Smooth muscle cell (in vitro differentiated cells): ENCODE measurements around the gene LRRC25. TPM values are rescaled to one million over a fixed set of nuclear protein-coding genes. Genes with fewer than 3 reads are reported as not detected.

Experiments used
- DNase-seq: peaks from one replicate; lab custom pipeline; 2025; ENCODE audit not compliant: unreplicated experiment; lab: John Stamatoyannopoulos, UW
- H2AFZ ChIP-seq: fragments of 200-600 bp; sonication (generic); 2 replicates; pipeline ENCODE4 v1.6.0; 2016; ENCODE audit warnings: antibody characterized with exemption, low read depth, mild to moderate bottlenecking
- H3F3A ChIP-seq: fragments of 200-600 bp; sonication (generic); 2 replicates; pipeline ENCODE4 v1.6.0; 2017; ENCODE audit warnings: antibody characterized with exemption, low read depth
- H3K27ac ChIP-seq: fragments of 200-600 bp; sonication (generic); 2 replicates; pipeline ENCODE4 v1.5.1; 2016; ENCODE audit warnings: low read depth, mild to moderate bottlenecking
- H3K27me3 ChIP-seq: fragments of 200-600 bp; sonication (generic); 2 replicates; pipeline ENCODE4 v1.6.1; 2016; ENCODE audit warnings: low read depth, mild to moderate bottlenecking
- H3K36me3 ChIP-seq: fragments of 200-600 bp; sonication (generic); 2 replicates; pipeline ENCODE4 v1.5.1; 2016; ENCODE audit warnings: low read depth
- H3K4me1 ChIP-seq: fragments of 200-600 bp; sonication (generic); 2 replicates; pipeline ENCODE4 v1.5.1; 2016; ENCODE audit warnings: low read depth
- H3K4me2 ChIP-seq: fragments of 200-600 bp; sonication (generic); 2 replicates; pipeline ENCODE4 v1.6.0; 2016; ENCODE audit warnings: mild to moderate bottlenecking
- H3K4me3 ChIP-seq: fragments of 200-600 bp; sonication (generic); 2 replicates; pipeline ENCODE4 v1.5.1; 2016; ENCODE audit warnings: mild to moderate bottlenecking
- H3K79me2 ChIP-seq: fragments of 200-600 bp; sonication (generic); 2 replicates; pipeline ENCODE4 v1.6.0; 2016; ENCODE audit warnings: low read depth, mild to moderate bottlenecking
- H3K9ac ChIP-seq: fragments of 200-600 bp; sonication (generic); 2 replicates; pipeline ENCODE4 v1.6.0; 2016; ENCODE audit warnings: low read depth
- H3K9me3 ChIP-seq: fragments of 200-600 bp; sonication (generic); replicated peaks from 2 replicates; pipeline ENCODE4 v1.5.1; 2016; ENCODE audit warnings: low read depth
- H4K20me1 ChIP-seq: fragments of 200-600 bp; sonication (generic); 2 replicates; pipeline ENCODE4 v1.6.0; 2016; ENCODE audit warnings: low read depth
- WGBS: methylation state at CpG from one replicate; pipeline ENCODE4 v1.1.7; 2016; ENCODE audit warnings: low lambda C conversion rate; 5-methylcytosine and 5-hydroxymethylcytosine counted together
- polyA plus RNA-seq: library from polyadenylated mRNA; unstranded; fragments of >200 nt; fragmentation: Nextera tagmentation; extraction: Ambion mirVana; gene quantifications from 2 replicates; pipeline ENCODE4 v1.2.1, GENCODE V29; 2016
- total RNA-seq: library from RNA; depleted of rRNA; stranded (reverse); fragments of >200 nt; gene quantifications from 2 replicates; pipeline ENCODE4 v1.2.3, GENCODE V29; 2014
- TF ChIP-seq, protein P1 (sequence below): fragments of 200-600 bp; sonication (generic); IDR thresholded peaks from 2 replicates; pipeline ENCODE4 v1.5.1; 2017; ENCODE audit warnings: borderline replicate concordance, mild to moderate bottlenecking, antibody characterized with exemption; ENCODE audit not compliant: insufficient read depth, poor library complexity, severe bottlenecking

LRRC25 gene
- total and polyA plus RNA-seq, 2 experiments from 2014 or later, result 0.34 TPM; not detected in 1

DNA sequence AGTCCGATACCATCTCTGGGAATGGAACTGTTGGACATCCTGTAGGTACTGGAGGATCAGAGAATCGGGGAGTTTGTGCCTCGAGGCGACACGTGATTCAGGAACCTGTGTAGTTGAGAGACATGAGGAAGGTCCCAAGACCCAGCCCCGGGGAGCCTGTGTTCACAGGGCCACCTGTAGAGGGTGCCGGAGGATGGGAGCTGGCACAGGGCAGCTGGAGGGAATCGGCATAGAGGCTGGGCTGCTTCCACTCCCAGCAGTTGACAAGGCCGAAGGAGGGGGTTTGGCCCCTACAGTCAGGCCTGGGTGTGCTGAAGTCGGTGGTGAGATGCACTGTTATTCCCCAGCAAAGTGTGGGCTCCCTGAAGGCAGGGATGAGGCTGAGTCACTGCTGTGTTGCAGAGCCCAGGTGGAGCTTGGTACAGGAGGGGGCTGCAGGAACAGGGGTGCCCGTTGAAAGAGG lies 43.0 kb upstream of the LRRC25 start:
- H4K20me1 ChIP-seq, result peaks cover 17% of the 10 kb centered on the region
- no peak overlapping the region for H3K9ac ChIP-seq
- WGBS, result 89% methylated on average over 11 of the region's 11 CpGs

DNA sequence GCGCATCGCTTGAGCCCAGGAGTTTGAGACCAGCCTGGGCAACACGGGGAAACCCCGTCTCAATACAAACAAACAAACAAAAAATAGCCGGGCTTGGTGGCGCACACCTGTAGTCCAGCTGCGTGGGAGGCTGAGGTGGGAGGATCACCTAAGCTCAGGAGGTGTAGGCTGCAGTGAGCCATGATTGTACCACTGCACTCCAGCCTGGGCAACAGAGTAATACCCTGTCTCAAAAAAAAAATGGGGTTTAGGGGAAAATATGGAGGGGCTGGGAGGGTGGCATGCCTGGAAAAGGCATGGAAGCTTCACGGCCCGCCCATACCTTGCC lies 42.5 kb upstream of the LRRC25 start:
- Histone ChIP-seq H3K4me3 (no peak overlapping the region), H3K9ac (no peak overlapping the region), H3K79me2 (peaks cover 2% of the 10 kb centered on the region), H3K36me3 (no peaks in the 10 kb centered on the region), H3F3A (peaks cover 17% of the 10 kb centered on the region), H4K20me1 (peaks cover 17% of the 10 kb centered on the region), H2AFZ (no peak overlapping the region), H3K4me2 (no peak overlapping the region), H3K4me1 (peaks cover 25% of the 10 kb centered on the region), H3K27me3 (no peaks in the 10 kb centered on the region), H3K9me3 (no peaks in the 10 kb centered on the region), H3K27ac (no peak overlapping the region)
- WGBS, result 86% methylated on average over 9 of the region's 9 CpGs
- no peak for DNase-seq
- TF ChIP-seq, protein P1, sequence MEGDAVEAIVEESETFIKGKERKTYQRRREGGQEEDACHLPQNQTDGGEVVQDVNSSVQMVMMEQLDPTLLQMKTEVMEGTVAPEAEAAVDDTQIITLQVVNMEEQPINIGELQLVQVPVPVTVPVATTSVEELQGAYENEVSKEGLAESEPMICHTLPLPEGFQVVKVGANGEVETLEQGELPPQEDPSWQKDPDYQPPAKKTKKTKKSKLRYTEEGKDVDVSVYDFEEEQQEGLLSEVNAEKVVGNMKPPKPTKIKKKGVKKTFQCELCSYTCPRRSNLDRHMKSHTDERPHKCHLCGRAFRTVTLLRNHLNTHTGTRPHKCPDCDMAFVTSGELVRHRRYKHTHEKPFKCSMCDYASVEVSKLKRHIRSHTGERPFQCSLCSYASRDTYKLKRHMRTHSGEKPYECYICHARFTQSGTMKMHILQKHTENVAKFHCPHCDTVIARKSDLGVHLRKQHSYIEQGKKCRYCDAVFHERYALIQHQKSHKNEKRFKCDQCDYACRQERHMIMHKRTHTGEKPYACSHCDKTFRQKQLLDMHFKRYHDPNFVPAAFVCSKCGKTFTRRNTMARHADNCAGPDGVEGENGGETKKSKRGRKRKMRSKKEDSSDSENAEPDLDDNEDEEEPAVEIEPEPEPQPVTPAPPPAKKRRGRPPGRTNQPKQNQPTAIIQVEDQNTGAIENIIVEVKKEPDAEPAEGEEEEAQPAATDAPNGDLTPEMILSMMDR, result no peak

More for the DNA sequence above, 43.0 kb upstream of the LRRC25 start:
- no peak overlapping the region for H2AFZ ChIP-seq
- H3K27me3 ChIP-seq, result no peaks in the 10 kb centered on the region
- no peak overlapping the region for H3K27ac ChIP-seq
- DNase-seq, result no peak
- no peak overlapping the region for H3K4me3 ChIP-seq
- H3K79me2 ChIP-seq, result peaks cover 2% of the 10 kb centered on the region
- peaks cover 17% of the 10 kb centered on the region for H3F3A ChIP-seq
- TF ChIP-seq, protein P1, result peak; percentile 10
- H3K9me3 ChIP-seq, result no peaks in the 10 kb centered on the region
- H3K36me3 ChIP-seq, result no peaks in the 10 kb centered on the region
- H3K4me2 ChIP-seq, result no peak overlapping the region
- H3K4me1 ChIP-seq, result peaks cover 25% of the 10 kb centered on the region

DNA sequence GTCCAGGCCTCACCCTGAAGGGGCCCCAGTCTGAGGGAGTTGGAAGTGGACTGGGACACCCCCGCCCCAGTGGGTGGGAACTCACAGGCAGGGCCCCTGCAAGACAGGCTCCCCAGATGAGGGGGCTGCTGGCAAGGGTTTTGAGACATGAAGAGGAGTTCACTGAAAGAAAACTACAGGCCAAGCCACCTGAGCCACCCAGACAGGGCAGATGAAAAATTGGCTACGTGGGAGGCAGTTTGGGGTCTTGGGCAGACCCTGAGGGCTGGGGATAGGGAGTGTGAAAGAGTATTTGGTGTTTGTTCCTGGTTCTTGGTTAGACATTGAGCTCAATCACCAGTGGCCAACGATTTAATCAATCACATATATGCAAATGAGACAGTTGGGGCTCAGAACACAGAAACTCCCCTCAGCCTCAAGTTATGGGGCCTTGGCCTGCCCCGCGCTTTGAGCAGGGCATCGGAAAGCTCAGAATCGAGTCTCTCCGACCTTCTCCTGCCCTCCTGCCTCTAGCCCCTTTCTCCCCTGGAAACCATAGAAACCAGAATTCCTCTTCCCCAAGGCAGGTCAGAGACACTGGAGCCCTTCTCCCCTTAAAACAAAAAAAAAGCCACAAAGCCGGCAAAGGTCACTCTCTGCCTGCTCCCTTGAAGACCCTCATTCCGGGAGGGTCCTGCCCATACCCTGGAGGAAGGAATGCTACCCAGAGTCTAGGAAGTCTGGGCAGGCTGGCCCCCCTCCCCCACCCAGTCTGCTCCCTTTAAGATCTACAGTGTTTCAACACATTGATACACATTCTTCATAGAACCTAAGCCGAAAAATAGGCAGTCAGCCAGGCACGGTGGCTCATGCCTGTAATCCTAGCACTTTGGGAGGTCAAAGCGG lies 41.8 kb upstream of the LRRC25 start:
- no peaks in the 10 kb centered on the region for H3K36me3 ChIP-seq
- peaks cover 7% of the 10 kb centered on the region for H3K79me2 ChIP-seq
- 52% methylated on average over 13 of the region's 13 CpGs for WGBS
- no peak overlapping the region for H3K9ac ChIP-seq
- peaks cover 22% of the 10 kb centered on the region for H3F3A ChIP-seq
- no peaks in the 10 kb centered on the region for H3K9me3 ChIP-seq
- H2AFZ ChIP-seq, result no peak overlapping the region
- no peaks in the 10 kb centered on the region for H3K27me3 ChIP-seq
- peaks cover 17% of the 10 kb centered on the region for H4K20me1 ChIP-seq
- peak overlapping the region; percentile 45 for H3K27ac ChIP-seq
- TF ChIP-seq, protein P1, result peak; percentile 15
- no peak for DNase-seq
- H3K4me3 ChIP-seq, result no peak overlapping the region
- peak overlapping the region; percentile 91 for H3K4me2 ChIP-seq
- peaks cover 29% of the 10 kb centered on the region for H3K4me1 ChIP-seq
